ENCODE results near the gene PCA3. TPM values are rescaled to one million over a fixed set of nuclear protein-coding genes. Genes with fewer than 3 reads are reported as not detected.

PCA3 gene
- total RNA-seq, 1 experiment from 2014 or later = not detected

GRCh38 chr9:76725885-76726284 is 38.4 kb upstream of the PCA3 start:
- H3K4me3 ChIP-seq (ENCODE audit: low read depth, low read length, poor library complexity, severe bottlenecking) = no peak overlapping the region
- POLR2A ChIA-PET (ENCODE audit: low non-redundant PET) = no interaction called here
- no peaks in the 10 kb centered on the region for H3K4me1 ChIP-seq (ENCODE audit: insufficient read depth, low read length, poor library complexity, severe bottlenecking)
- CTCF ChIA-PET = no interaction called here
- peaks cover 15% of the 10 kb centered on the region for H3K27me3 ChIP-seq (replicated peaks; ENCODE audit: insufficient read depth, low read depth, low read length, poor library complexity)
- BruUV-seq (replicated peaks) = no TSS peak
- no peaks in the 10 kb centered on the region for H3K9me3 ChIP-seq (ENCODE audit: low read depth, low read length, poor library complexity, severe bottlenecking)
- H3K36me3 ChIP-seq (ENCODE audit: insufficient read depth, low read length, poor library complexity, severe bottlenecking) = no peaks in the 10 kb centered on the region
- intact Hi-C loops (cut with micrococcal nuclease; ENCODE audit: unreplicated experiment) = no loop called here
- TF ChIP-seq CTCF (conservative IDR thresholded peaks at IDR 0.05; ENCODE audit: low read depth, low read length) = no peak
- TF ChIP-seq EZH2 (IDR thresholded peaks at IDR 0.05; ENCODE audit: borderline replicate concordance, low read depth, low read length, poor library complexity, severe bottlenecking) = no peak
- no peak overlapping the region for H3K27ac ChIP-seq (ENCODE audit: low read depth, low read length, poor library complexity, severe bottlenecking)
- no peak for DNase-seq (ENCODE audit: low spot score)

GRCh38 chr9:76729116-76729515 is 35.1 kb upstream of the PCA3 start:
- H3K9me3 ChIP-seq (ENCODE audit: low read depth, low read length, poor library complexity, severe bottlenecking) = no peaks in the 10 kb centered on the region
- no TSS peak for BruUV-seq (replicated peaks)
- no peak for TF ChIP-seq CTCF (conservative IDR thresholded peaks at IDR 0.05; ENCODE audit: low read depth, low read length)
- TF ChIP-seq EZH2 (IDR thresholded peaks at IDR 0.05; ENCODE audit: borderline replicate concordance, low read depth, low read length, poor library complexity, severe bottlenecking) = no peak
- H3K36me3 ChIP-seq (ENCODE audit: insufficient read depth, low read length, poor library complexity, severe bottlenecking) = no peaks in the 10 kb centered on the region
- intact Hi-C loops (cut with micrococcal nuclease; ENCODE audit: unreplicated experiment) = no loop called here
- no peaks in the 10 kb centered on the region for H3K4me1 ChIP-seq (ENCODE audit: insufficient read depth, low read length, poor library complexity, severe bottlenecking)
- H3K4me3 ChIP-seq (ENCODE audit: low read depth, low read length, poor library complexity, severe bottlenecking) = no peak overlapping the region
- H3K27ac ChIP-seq (ENCODE audit: low read depth, low read length, poor library complexity, severe bottlenecking) = no peak overlapping the region
- ChIA-PET CTCF (no interaction called here), POLR2A (ENCODE audit: low non-redundant PET) (no interaction called here)
- peaks cover 15% of the 10 kb centered on the region for H3K27me3 ChIP-seq (replicated peaks; ENCODE audit: insufficient read depth, low read depth, low read length, poor library complexity)
- no peak for DNase-seq (ENCODE audit: low spot score)

- Histone ChIP-seq H3K9me3 (ENCODE audit: low read depth, low read length, poor library complexity, severe bottlenecking) (no peaks in the 10 kb centered on the region), H3K36me3 (ENCODE audit: insufficient read depth, low read length, poor library complexity, severe bottlenecking) (no peaks in the 10 kb centered on the region), H3K27ac (ENCODE audit: low read depth, low read length, poor library complexity, severe bottlenecking) (no peak overlapping the region), H3K4me1 (ENCODE audit: insufficient read depth, low read length, poor library complexity, severe bottlenecking) (no peaks in the 10 kb centered on the region), H3K27me3 (replicated peaks; ENCODE audit: insufficient read depth, low read depth, low read length, poor library complexity) (peaks cover 15% of the 10 kb centered on the region), H3K4me3 (ENCODE audit: low read depth, low read length, poor library complexity, severe bottlenecking) (no peak overlapping the region)
- CTCF ChIA-PET = no interaction called here
- no TSS peak for BruUV-seq (replicated peaks)
- no peak for DNase-seq (ENCODE audit: low spot score)
- TF ChIP-seq CTCF (conservative IDR thresholded peaks at IDR 0.05; ENCODE audit: low read depth, low read length) = no peak
- no peak for TF ChIP-seq EZH2 (IDR thresholded peaks at IDR 0.05; ENCODE audit: borderline replicate concordance, low read depth, low read length, poor library complexity, severe bottlenecking)
- POLR2A ChIA-PET (ENCODE audit: low non-redundant PET) = no interaction called here
- intact Hi-C loops (cut with micrococcal nuclease; ENCODE audit: unreplicated experiment) = no loop called here
These were observed 34.1 kb upstream of the PCA3 start for GRCh38 chr9:76729980-76730737.

Data from A673 (cell line).